Lung (tissue), 12 donors: Measurements from ENCODE around the gene TENT4A. TPM values are rescaled to one million over a fixed set of nuclear protein-coding genes. Genes with fewer than 3 reads are reported as not detected.

ENCODE experiments used
- ATAC-seq: fragments of 200-7000 bp; cut with Tn5 transposase; one replicate; pipeline ENCODE4 v1.9.1; 2020; ENCODE audit warnings: moderate number of reproducible peaks; ENCODE audit not compliant: insufficient read depth, low FRiP score
- DNase-seq, 3 donors: peaks; one replicate each; pipeline ENCODE4 v3.0.0-alpha.2; 2013 to 2017
- H3K27ac ChIP-seq, 2 donors: one replicate each; pipeline ENCODE4 v1.5.1; 2013; ENCODE audit warnings: mild to moderate bottlenecking in 2 of 2, moderate library complexity in 2 of 2, control low read depth in 1 of 2, inconsistent platforms in 1 of 2, low read depth in 1 of 2, low read length in 1 of 2
- H3K27me3 ChIP-seq, 3 donors: one replicate each; pipeline ENCODE4 v1.5.1; 2013; ENCODE audit warnings: low read length in 2 of 3; ENCODE audit not compliant: control insufficient read depth in 3 of 3, insufficient read depth in 3 of 3
- H3K36me3 ChIP-seq, 4 donors: one replicate each; pipeline ENCODE4 v1.5.1; 2013; ENCODE audit warnings: low read length in 4 of 4, mild to moderate bottlenecking in 1 of 4, moderate library complexity in 1 of 4; ENCODE audit not compliant: control insufficient read depth in 4 of 4, insufficient read depth in 4 of 4
- H3K4me1 ChIP-seq, 5 donors: one replicate each; pipeline ENCODE4 v1.5.1; 2013; ENCODE audit warnings: low read length in 5 of 5, mild to moderate bottlenecking in 2 of 5, moderate library complexity in 1 of 5; ENCODE audit not compliant: control insufficient read depth in 5 of 5, insufficient read depth in 5 of 5
- H3K4me3 ChIP-seq: one replicate; pipeline ENCODE4 v1.5.1; 2013; ENCODE audit warnings: mild to moderate bottlenecking, control low read depth, moderate library complexity
- H3K9ac ChIP-seq, 2 donors: one replicate each; pipeline ENCODE4 v1.5.1; 2013; ENCODE audit warnings: low read length in 2 of 2, control low read depth in 1 of 2; ENCODE audit not compliant: insufficient read depth in 1 of 2
- H3K9me3 ChIP-seq, 4 donors: one replicate each; pipeline ENCODE4 v1.5.1; 2013; ENCODE audit warnings: low read length in 3 of 4, mild to moderate bottlenecking in 1 of 4, moderate library complexity in 1 of 4; ENCODE audit not compliant: control insufficient read depth in 4 of 4, insufficient read depth in 3 of 4
- CTCF ChIP-seq: IDR thresholded peaks from 2 replicates; pipeline ENCODE4 v1.5.1; 2012; ENCODE audit warnings: mild to moderate bottlenecking; ENCODE audit errors: control extremely low read depth, extremely low read depth
- WGBS, 2 donors: extraction: QIAGEN DNeasy Blood & Tissue Kit; methylation state at CpG; one replicate each; pipeline ENCODE4 v1.1.7; 2013; 5-methylcytosine and 5-hydroxymethylcytosine counted together
- polyA plus RNA-seq, 2 donors: library from polyadenylated mRNA; stranded (reverse); fragments of 200-250 nt; gene quantifications; one replicate each; pipeline ENCODE4 v1.2.1, GENCODE V29; 2013
- total RNA-seq, 2 donors: library from RNA; depleted of rRNA in 1 of 2; stranded (reverse); fragments of >200 nt in 1 of 2; gene quantifications; one replicate each; pipeline ENCODE4 v1.2.1, GENCODE V29; 2014 to 2021
- donor health status: control.
- donor health status: control.
- donor health status: Bipolar disorder and iron deficiency.
- donor health status: healthy.
- donor health status: DM: yes; HTN: yes; CAD: no.

TENT4A gene
- total and polyA plus RNA-seq, 4 donors, result 9.4 to 46.9 (median 17.3) TPM

DNA sequence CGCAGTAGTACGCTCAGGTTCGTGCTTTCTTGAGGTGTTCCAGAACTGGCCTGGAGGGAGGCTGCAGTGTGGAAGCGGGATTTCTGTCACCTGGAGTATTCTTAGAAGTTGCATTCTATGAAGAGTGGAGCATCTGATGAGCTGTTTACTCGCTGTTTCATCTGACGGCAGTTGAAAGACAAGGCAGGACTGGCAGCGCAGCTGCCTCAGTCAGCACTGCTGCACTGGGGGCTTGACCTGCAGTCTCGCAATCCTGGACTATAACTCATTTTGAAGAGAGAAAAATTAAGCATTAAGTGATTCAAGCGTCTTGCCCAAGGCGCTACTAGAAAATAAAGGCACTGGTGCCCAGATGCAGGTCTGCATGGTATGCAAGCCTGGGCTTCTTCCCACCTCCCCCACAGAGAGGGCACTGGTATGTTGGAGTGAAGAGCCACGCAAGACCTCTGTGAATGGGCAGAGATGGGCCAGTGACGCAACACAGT is 10.6 kb downstream of the TENT4A start:
- ATAC-seq, result no peak
- Histone ChIP-seq H3K9me3 (no peaks in the 10 kb centered on the region), H3K4me1 (peaks cover 3 to 46% (median 19%) of the 10 kb centered on the region in 5 donors), H3K4me3 (no peak overlapping the region), H3K27ac (no peak overlapping the region), H3K9ac (no peak overlapping the region), H3K36me3 (peaks cover 0 to 8% (median 7%) of the 10 kb centered on the region in 4 donors), H3K27me3 (no peaks in the 10 kb centered on the region)
- no peak for DNase-seq
- WGBS, 2 donors, result 92 to 93% methylated on average over 12 of the region's 12 CpGs
- TF ChIP-seq CTCF, result no peak

DNA sequence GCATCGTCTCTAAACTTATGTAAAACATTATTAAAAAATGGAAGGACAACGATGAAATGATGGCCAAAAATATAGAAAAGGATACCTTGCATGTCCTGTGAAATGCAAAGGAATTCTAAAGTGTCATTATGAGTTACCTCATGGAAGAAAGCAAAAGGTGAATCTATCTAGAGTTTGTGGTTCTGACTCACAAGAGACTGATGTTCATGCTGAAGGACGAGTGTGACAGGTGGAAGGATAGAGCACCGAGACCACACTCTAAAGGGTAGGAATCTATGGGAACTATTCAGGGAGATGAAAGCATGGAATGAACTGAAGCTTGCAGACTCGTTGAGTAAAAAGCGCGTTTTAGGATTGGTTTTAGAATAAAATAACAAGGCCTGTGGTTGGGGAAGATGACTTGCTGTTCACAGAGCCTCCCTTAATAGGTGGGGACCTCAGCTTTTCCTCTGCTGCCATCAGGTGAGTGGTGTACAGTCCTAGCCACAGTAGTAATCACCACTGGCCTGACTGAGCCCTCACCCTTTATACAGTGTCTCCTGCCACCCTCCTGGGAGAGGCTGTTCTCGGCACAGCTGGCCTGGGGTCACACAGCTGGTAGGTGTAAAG is 11.2 kb downstream of the TENT4A start:
- WGBS, 2 donors, result 88 to 90% methylated on average over 8 of the region's 8 CpGs
- Histone ChIP-seq H3K4me1 (peaks cover 3 to 46% (median 19%) of the 10 kb centered on the region in 5 donors), H3K36me3 (peaks cover 0 to 8% (median 7%) of the 10 kb centered on the region in 4 donors), H3K9me3 (no peaks in the 10 kb centered on the region), H3K27me3 (no peaks in the 10 kb centered on the region), H3K4me3 (no peak overlapping the region), H3K27ac (no peak overlapping the region), H3K9ac (no peak overlapping the region)
- DNase-seq (no peak), ATAC-seq (no peak)
- TF ChIP-seq CTCF, result no peak

GRCh38 chr5:6725421-6725820 is 12.2 kb downstream of the TENT4A start:
- TF ChIP-seq CTCF, result no peak
- ATAC-seq (no peak), DNase-seq (no peak)
- 87 to 92% methylated on average over 4 of the region's 4 CpGs for WGBS, 2 donors
- Histone ChIP-seq H3K9ac (no peak overlapping the region), H3K27ac (no peak overlapping the region), H3K9me3 (no peaks in the 10 kb centered on the region), H3K4me3 (no peak overlapping the region), H3K36me3 (peaks cover 0 to 8% (median 5%) of the 10 kb centered on the region in 4 donors), H3K27me3 (no peaks in the 10 kb centered on the region), H3K4me1 (peaks cover 3 to 46% (median 15%) of the 10 kb centered on the region in 5 donors)
